ENCODE measurements around the gene DOCK2. TPM values are rescaled to one million over a fixed set of nuclear protein-coding genes. Genes with fewer than 3 reads are reported as not detected.
"Not testable (repeated sequence)": the region's sequence is repeated elsewhere in the genome, so short reads cannot be mapped to it uniquely, and the experiment has no call there.

DOCK2 gene
- total and polyA plus RNA-seq, 2 of the 8 experiments (the other 6 are each of a cell fraction or from before 2014, with no cell fraction given) = 3.9 to 5.7 TPM

- TF ChIP-seq SIN3A (conservative IDR thresholded peaks at IDR 0.05 in 1 of 2, IDR thresholded peaks at IDR 0.05 in 1 of 2; ENCODE audit: low read depth in 1 of 2, low read length in 2 of 2) = no peak
- TF ChIP-seq JUN (IDR thresholded peaks at IDR 0.05; ENCODE audit: low read depth, low read length) = no peak
- TF ChIP-seq POU5F1 (IDR thresholded peaks at IDR 0.05; ENCODE audit: low read depth, low read length) = no peak
- no peak for TF ChIP-seq GTF2F1 (IDR thresholded peaks at IDR 0.05; ENCODE audit: borderline replicate concordance, low read depth, low read length)
- TF ChIP-seq CBX5 (IDR thresholded peaks at IDR 0.05; ENCODE audit: low read depth, low read length) = no peak
Observed at GRCh38 chr5:169751490-169751889, 114.4 kb downstream of the DOCK2 start (continued).

GRCh38 chr5:169752566-169752965, 115.5 kb downstream of the DOCK2 start:
- FAIRE-seq; H3K18ac ChIP-seq (ENCODE audit: extremely low read depth, low read length); H3K23me2 ChIP-seq (ENCODE audit: low read depth, low read length); H3K4ac ChIP-seq (replicated peaks; ENCODE audit: insufficient read length, low read depth, low read length); H4K8ac ChIP-seq (ENCODE audit: extremely low read depth, insufficient read depth, low read length); H3K56ac ChIP-seq (replicated peaks; ENCODE audit: insufficient read length, low read depth, low read length); H4K5ac ChIP-seq (ENCODE audit: insufficient read length, low read depth, low read length); H2BK120ac ChIP-seq (replicated peaks; ENCODE audit: low read depth, low read length); H3K4me1 ChIP-seq (replicated peaks in 1 of 4; ENCODE audit: control insufficient read depth in 3 of 4, insufficient read depth in 4 of 4, low read length in 3 of 4); H3K4me3 ChIP-seq (ENCODE audit: extremely low read depth in 1 of 4, insufficient read depth in 2 of 4, low read depth in 3 of 4, low read length in 4 of 4); H3K14ac ChIP-seq (ENCODE audit: insufficient read length); H2BK15ac ChIP-seq (ENCODE audit: low read length); H2BK12ac ChIP-seq (ENCODE audit: low read depth, low read length); DNase-seq (ENCODE audit: low read depth in 1 of 2, low spot score in 2 of 2); H3K79me1 ChIP-seq (ENCODE audit: low read depth, low read length); H2BK5ac ChIP-seq (ENCODE audit: low read depth, low read length); H3K9me3 ChIP-seq (ENCODE audit: insufficient read depth in 2 of 2, low read depth in 1 of 2, low read length in 1 of 2); H3K27ac ChIP-seq (ENCODE audit: low read depth, low read length); H2AFZ ChIP-seq (ENCODE audit: low read length); POLR2A ChIA-PET (ENCODE audit: partially characterized antibody); H3K4me2 ChIP-seq (ENCODE audit: insufficient read depth in 1 of 2, low read depth in 2 of 2, low read length in 2 of 2); H3K23ac ChIP-seq (ENCODE audit: insufficient read length); H2AK5ac ChIP-seq (ENCODE audit: low read depth, low read length); H4K20me1 ChIP-seq (replicated peaks in 1 of 2; ENCODE audit: control insufficient read depth in 1 of 2, insufficient read depth in 2 of 2, low read length in 2 of 2); H3K27me3 ChIP-seq (replicated peaks in 1 of 4; ENCODE audit: control insufficient read depth in 3 of 4, extremely low read depth in 1 of 4, insufficient read depth in 3 of 4, low read length in 3 of 4); H3K36me3 ChIP-seq (ENCODE audit: control insufficient read depth in 2 of 4, insufficient read depth in 4 of 4, low read length in 3 of 4); H4K91ac ChIP-seq (replicated peaks; ENCODE audit: insufficient read length, low read length); H2BK20ac ChIP-seq (ENCODE audit: low read length); H3K9ac ChIP-seq (replicated peaks in 1 of 4; ENCODE audit: extremely low read depth in 1 of 4, low read depth in 3 of 4, low read length in 3 of 4); H3K79me2 ChIP-seq (ENCODE audit: control insufficient read depth in 1 of 2, insufficient read depth in 2 of 2, low read length in 2 of 2): not testable (repeated sequence)
- CTCF ChIA-PET (ENCODE audit: partially characterized antibody) = interaction anchor here (0.6 to 1.1 kb wide), 3 partner anchors 44 to 371 kb away, joined by 3 read pairs; no protein-coding TSS in a partner anchor
- WGBS, 2 experiments (ENCODE audit: extremely low coverage in 1 of 2, insufficient coverage in 1 of 2, insufficient read length in 1 of 2, insufficient replicate concordance in 2 of 2, low coverage in 1 of 2, low lambda C conversion rate in 2 of 2, missing lambda C conversion rate in 1 of 2) = 94% methylated on average over 10 of the region's 10 CpGs; no CpG with 5 or more reads in 1 of the 2 experiments
